ENCODE results near the gene KNOP1.

Gene KNOP1

GRCh38 chr16:19696328-19696727 lies 21.7 kb downstream of the KNOP1 start:
- no peak overlapping the region for H3K4me3 ChIP-seq (ENCODE audit: low read depth, low read length)
- TF ChIP-seq CTCF (conservative IDR thresholded peaks at IDR 0.05; ENCODE audit: low read depth, low read length) = no peak
- peak; percentile 96 for DNase-seq (ENCODE audit: low read depth)

- DNase-seq (ENCODE audit: low read depth) = no peak
- no peak for TF ChIP-seq CTCF (conservative IDR thresholded peaks at IDR 0.05; ENCODE audit: low read depth, low read length)
These were observed 23.0 kb downstream of the KNOP1 start for GRCh38 chr16:19694989-19695388.

GRCh38 chr16:19691161-19691711 lies 26.8 kb downstream of the KNOP1 start:
- H3K4me3 ChIP-seq (ENCODE audit: low read depth, low read length) = no peak overlapping the region
- TF ChIP-seq CTCF (conservative IDR thresholded peaks at IDR 0.05; ENCODE audit: low read depth, low read length) = no peak
- peak; percentile 66 for DNase-seq (ENCODE audit: low read depth)

More at GRCh38 chr16:19694989-19695388, 23.0 kb downstream of the KNOP1 start:
- H3K4me3 ChIP-seq (ENCODE audit: low read depth, low read length) = no peak overlapping the region

GRCh38 chr16:19690196-19690595 lies 27.8 kb downstream of the KNOP1 start:
- TF ChIP-seq CTCF (conservative IDR thresholded peaks at IDR 0.05; ENCODE audit: low read depth, low read length) = no peak
- no peak overlapping the region for H3K4me3 ChIP-seq (ENCODE audit: low read depth, low read length)
- peak; percentile 39 for DNase-seq (ENCODE audit: low read depth)

GRCh38 chr16:19689342-19689741 lies 28.7 kb downstream of the KNOP1 start:
- no peak for DNase-seq (ENCODE audit: low read depth)
- no peak overlapping the region for H3K4me3 ChIP-seq (ENCODE audit: low read depth, low read length)
- TF ChIP-seq CTCF (conservative IDR thresholded peaks at IDR 0.05; ENCODE audit: low read depth, low read length) = no peak

GRCh38 chr16:19688396-19689024 lies 29.5 kb downstream of the KNOP1 start:
- DNase-seq (ENCODE audit: low read depth) = no peak
- H3K4me3 ChIP-seq (ENCODE audit: low read depth, low read length) = no peak overlapping the region
- no peak for TF ChIP-seq CTCF (conservative IDR thresholded peaks at IDR 0.05; ENCODE audit: low read depth, low read length)

GRCh38 chr16:19687279-19687678 lies 30.7 kb downstream of the KNOP1 start:
- TF ChIP-seq CTCF (conservative IDR thresholded peaks at IDR 0.05; ENCODE audit: low read depth, low read length) = no peak
- DNase-seq (ENCODE audit: low read depth) = no peak
- H3K4me3 ChIP-seq (ENCODE audit: low read depth, low read length) = no peak overlapping the region
